ENCODE data around the gene PLEKHA7. TPM values are rescaled to one million over a fixed set of nuclear protein-coding genes. Genes with fewer than 3 reads are reported as not detected.

Gene PLEKHA7
- total RNA-seq, 1 donor from 2014 or later: 25.3 TPM

- H3K27me3 ChIP-seq (ENCODE audit: control insufficient read depth, insufficient read depth, low read length): no peaks in the 10 kb centered on the region
- TF ChIP-seq CTCF (IDR thresholded peaks at IDR 0.05; ENCODE audit: insufficient read depth, low read length, poor library complexity, severe bottlenecking): no peak
- DNase-seq (ENCODE audit: low read depth): no peak
- no peak overlapping the region for H3K4me3 ChIP-seq (ENCODE audit: low read depth, low read length)
- H3K36me3 ChIP-seq (ENCODE audit: control insufficient read depth, insufficient read depth, low read length): peaks cover 1% of the 10 kb centered on the region
These were observed 24.7 kb downstream of the PLEKHA7 start for GRCh38 chr11:16989554-16989953.

- no peak overlapping the region for H3K4me3 ChIP-seq (ENCODE audit: low read depth, low read length)
- no peak for TF ChIP-seq CTCF (IDR thresholded peaks at IDR 0.05; ENCODE audit: insufficient read depth, low read length, poor library complexity, severe bottlenecking)
- no peak for DNase-seq (ENCODE audit: low read depth)
- H3K36me3 ChIP-seq (ENCODE audit: control insufficient read depth, insufficient read depth, low read length): peaks cover 1% of the 10 kb centered on the region
- H3K27me3 ChIP-seq (ENCODE audit: control insufficient read depth, insufficient read depth, low read length): no peaks in the 10 kb centered on the region
These were observed 27.0 kb downstream of the PLEKHA7 start for GRCh38 chr11:16987205-16987568.

- no peak for TF ChIP-seq CTCF (IDR thresholded peaks at IDR 0.05; ENCODE audit: insufficient read depth, low read length, poor library complexity, severe bottlenecking)
- H3K4me3 ChIP-seq (ENCODE audit: low read depth, low read length): no peak overlapping the region
- H3K36me3 ChIP-seq (ENCODE audit: control insufficient read depth, insufficient read depth, low read length): peaks cover 1% of the 10 kb centered on the region
- no peak for DNase-seq (ENCODE audit: low read depth)
- no peaks in the 10 kb centered on the region for H3K27me3 ChIP-seq (ENCODE audit: control insufficient read depth, insufficient read depth, low read length)
These were observed 27.6 kb downstream of the PLEKHA7 start for GRCh38 chr11:16986434-16987204.

GRCh38 chr11:16985297-16985696, 28.9 kb downstream of the PLEKHA7 start:
- Histone ChIP-seq H3K36me3 (ENCODE audit: control insufficient read depth, insufficient read depth, low read length) (peaks cover 1% of the 10 kb centered on the region), H3K27me3 (ENCODE audit: control insufficient read depth, insufficient read depth, low read length) (no peaks in the 10 kb centered on the region), H3K4me3 (ENCODE audit: low read depth, low read length) (no peak overlapping the region)
- no peak for DNase-seq (ENCODE audit: low read depth)
- no peak for TF ChIP-seq CTCF (IDR thresholded peaks at IDR 0.05; ENCODE audit: insufficient read depth, low read length, poor library complexity, severe bottlenecking)

- Histone ChIP-seq H3K36me3 (ENCODE audit: control insufficient read depth, insufficient read depth, low read length) (no peaks in the 10 kb centered on the region), H3K4me3 (ENCODE audit: low read depth, low read length) (no peak overlapping the region), H3K27me3 (ENCODE audit: control insufficient read depth, insufficient read depth, low read length) (no peaks in the 10 kb centered on the region)
- TF ChIP-seq CTCF (IDR thresholded peaks at IDR 0.05; ENCODE audit: insufficient read depth, low read length, poor library complexity, severe bottlenecking): no peak
- DNase-seq (ENCODE audit: low read depth): no peak
These were observed 30.0 kb downstream of the PLEKHA7 start for GRCh38 chr11:16984229-16984628.

GRCh38 chr11:16982809-16983208, 31.4 kb downstream of the PLEKHA7 start:
- Histone ChIP-seq H3K36me3 (ENCODE audit: control insufficient read depth, insufficient read depth, low read length) (no peaks in the 10 kb centered on the region), H3K4me3 (ENCODE audit: low read depth, low read length) (no peak overlapping the region), H3K27me3 (ENCODE audit: control insufficient read depth, insufficient read depth, low read length) (no peaks in the 10 kb centered on the region)
- no peak for TF ChIP-seq CTCF (IDR thresholded peaks at IDR 0.05; ENCODE audit: insufficient read depth, low read length, poor library complexity, severe bottlenecking)
- DNase-seq (ENCODE audit: low read depth): no peak
